Thymus (tissue), 11 donors: ENCODE measurements around the gene SLU7. TPM values are rescaled to one million over a fixed set of nuclear protein-coding genes. Genes with fewer than 3 reads are reported as not detected.
"Not testable (repeated sequence)": the region's sequence is repeated elsewhere in the genome, so short reads cannot be mapped to it uniquely, and the experiment has no call there.

Experiments
- DNase-seq, 9 donors: peaks; one replicate each; pipeline ENCODE4 v3.0.0-alpha.2; 2013; ENCODE audit warnings: low spot score in 9 of 9, low read depth in 6 of 9, missing footprints in 1 of 9
- H3K27ac ChIP-seq, 2 donors: one replicate each; pipeline ENCODE4 v1.5.1; 2013; ENCODE audit warnings: control low read depth in 1 of 2, low read depth in 1 of 2, low read length in 1 of 2, mild to moderate bottlenecking in 1 of 2, moderate library complexity in 1 of 2
- H3K27me3 ChIP-seq, 2 donors: one replicate each; pipeline ENCODE4 v1.5.1; 2013; ENCODE audit warnings: low read length in 1 of 2; ENCODE audit not compliant: control insufficient read depth in 2 of 2, insufficient read depth in 1 of 2
- H3K36me3 ChIP-seq, 2 donors: one replicate each; pipeline ENCODE4 v1.5.1; 2013; ENCODE audit warnings: low read length in 1 of 2, mild to moderate bottlenecking in 1 of 2, moderate library complexity in 1 of 2; ENCODE audit not compliant: control insufficient read depth in 2 of 2, insufficient read depth in 2 of 2
- H3K4me1 ChIP-seq, 2 donors: one replicate each; pipeline ENCODE4 v1.5.1; 2013; ENCODE audit warnings: low read length in 2 of 2; ENCODE audit not compliant: control insufficient read depth in 2 of 2, insufficient read depth in 2 of 2
- H3K4me3 ChIP-seq, 2 donors: one replicate each; pipeline ENCODE4 v1.5.1; 2013; ENCODE audit warnings: low read length in 2 of 2, control low read depth in 1 of 2, mild to moderate bottlenecking in 1 of 2
- H3K9me3 ChIP-seq, 2 donors: one replicate each; pipeline ENCODE4 v1.5.1; 2013; ENCODE audit warnings: low read length in 1 of 2, mild to moderate bottlenecking in 1 of 2; ENCODE audit not compliant: control insufficient read depth in 2 of 2, insufficient read depth in 1 of 2
- WGBS: extraction: QIAGEN DNeasy Blood & Tissue Kit; methylation state at CpG from one replicate; pipeline ENCODE4 v1.1.7; 2013; 5-methylcytosine and 5-hydroxymethylcytosine counted together
- polyA plus RNA-seq: library from polyadenylated mRNA; stranded (reverse); fragments of 200-250 nt; gene quantifications from one replicate; pipeline ENCODE4 v1.2.3, GENCODE V29; 2013
- total RNA-seq: library from RNA; stranded (reverse); fragments of 120-200 nt; gene quantifications from one replicate; pipeline ENCODE4 v1.2.4, GENCODE V29; 2013
- donor health status: healthy.

The SLU7 gene
- total and polyA plus RNA-seq, 2 donors = 45.3 to 46.9 TPM

- no peaks in the 10 kb centered on the region for H3K9me3 ChIP-seq
- H3K27ac ChIP-seq = no peak overlapping the region
- no peaks in the 10 kb centered on the region for H3K4me1 ChIP-seq
- DNase-seq = no peak
- H3K36me3 ChIP-seq = no peaks in the 10 kb centered on the region
- WGBS = 93% methylated on average over 1 of the region's 1 CpG
- no peak overlapping the region for H3K4me3 ChIP-seq
- H3K27me3 ChIP-seq = no peaks in the 10 kb centered on the region
Measured at GRCh38 chr5:160444407-160444806, 25.5 kb upstream of the SLU7 start.

- no peak overlapping the region for H3K27ac ChIP-seq
Measured at GRCh38 chr5:160442824-160443431, 24.0 kb upstream of the SLU7 start.

GRCh38 chr5:160441311-160441781 lies 22.5 kb upstream of the SLU7 start:
- WGBS = 0% methylated on average over 1 of the region's 1 CpG
- DNase-seq = no peak

More at GRCh38 chr5:160442824-160443431, 24.0 kb upstream of the SLU7 start:
- no peak for DNase-seq
- 90% methylated on average over 4 of the region's 4 CpGs for WGBS
- Histone ChIP-seq H3K4me3 (no peak overlapping the region), H3K9me3 (no peaks in the 10 kb centered on the region), H3K36me3 (no peaks in the 10 kb centered on the region), H3K4me1 (peaks cover 0 to 6% of the 10 kb centered on the region in 2 donors), H3K27me3 (no peaks in the 10 kb centered on the region)

GRCh38 chr5:160439205-160439600 lies 20.3 kb upstream of the SLU7 start:
- peak overlapping the region; percentile 46 to 53 for H3K4me3 ChIP-seq

More at GRCh38 chr5:160441311-160441781, 22.5 kb upstream of the SLU7 start:
- H3K4me1 ChIP-seq = peaks cover 0 to 6% of the 10 kb centered on the region in 2 donors
- H3K36me3 ChIP-seq = no peaks in the 10 kb centered on the region
- no peak overlapping the region for H3K4me3 ChIP-seq
- no peaks in the 10 kb centered on the region for H3K27me3 ChIP-seq
- H3K9me3 ChIP-seq = no peaks in the 10 kb centered on the region
- no peak overlapping the region for H3K27ac ChIP-seq

DNA sequence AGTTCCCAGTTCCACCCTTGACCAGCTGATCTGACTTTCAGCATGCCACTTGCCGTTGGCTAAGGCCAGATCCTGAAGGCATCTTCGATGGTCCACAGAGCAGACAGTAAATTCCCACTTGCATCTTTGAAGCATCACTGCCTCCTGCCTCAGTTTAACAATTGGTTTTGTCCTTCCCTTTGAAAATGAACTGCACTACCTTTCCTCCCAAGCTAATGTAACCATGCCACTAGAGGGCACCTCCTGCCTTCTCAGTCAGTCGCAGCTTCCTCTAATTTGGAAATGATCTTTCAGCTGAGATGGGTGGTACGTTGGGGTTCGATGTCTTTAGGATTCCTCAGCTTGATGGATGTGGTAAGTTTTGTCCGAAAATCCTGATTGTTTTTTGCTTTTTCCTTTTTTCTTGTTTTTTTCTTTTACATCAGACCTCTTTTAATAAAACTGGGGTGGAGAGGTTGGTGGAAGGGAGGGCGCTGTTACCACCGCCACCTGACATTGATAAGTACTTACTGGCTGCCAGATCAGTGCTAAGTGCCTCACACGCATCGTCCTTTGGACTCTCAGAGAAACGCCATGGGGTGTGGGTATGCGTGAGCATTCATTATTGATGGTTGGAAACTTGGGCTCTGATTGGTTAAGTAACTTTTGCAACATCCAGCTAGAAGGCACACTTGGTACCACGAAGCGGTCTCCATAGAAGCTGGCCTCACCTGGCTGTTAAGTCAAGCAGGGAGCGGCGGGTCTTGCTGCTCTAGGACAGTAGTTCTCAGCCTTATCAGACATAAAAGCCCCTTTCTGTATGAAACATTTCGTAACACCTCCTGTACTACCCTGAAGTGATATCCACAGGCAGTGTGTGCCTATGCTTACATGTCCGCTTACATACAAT lies 19.7 kb upstream of the SLU7 start:
- Histone ChIP-seq H3K4me3 (peak overlapping the region; percentile 46 to 53), H3K36me3 (no peaks in the 10 kb centered on the region), H3K27me3 (no peaks in the 10 kb centered on the region), H3K9me3 (no peaks in the 10 kb centered on the region), H3K27ac (peak overlapping the region; percentile 74 to 77), H3K4me1 (peaks cover 0 to 16% of the 10 kb centered on the region in 2 donors)
- 3% methylated on average over 18 of the region's 18 CpGs for WGBS
- DNase-seq = peak in 6 of 9 donors; percentile 44 to 82 (median 64)

More at GRCh38 chr5:160439205-160439600, 20.3 kb upstream of the SLU7 start:
- Histone ChIP-seq H3K27ac (peak overlapping the region; percentile 74 to 77), H3K9me3 (no peaks in the 10 kb centered on the region), H3K27me3 (no peaks in the 10 kb centered on the region), H3K4me1 (peaks cover 0 to 9% of the 10 kb centered on the region in 2 donors), H3K36me3 (no peaks in the 10 kb centered on the region)
- under 1% methylated on average over 11 of the region's 11 CpGs for WGBS
- DNase-seq = peak in 8 of 9 donors; percentile 72 to 91 (median 82)

- DNase-seq = no peak
- no peak overlapping the region for H3K4me3 ChIP-seq
- H3K27ac ChIP-seq = no peak overlapping the region
- no peaks in the 10 kb centered on the region for H3K9me3 ChIP-seq
- no peaks in the 10 kb centered on the region for H3K27me3 ChIP-seq
- no peaks in the 10 kb centered on the region for H3K36me3 ChIP-seq
- H3K4me1 ChIP-seq = peaks cover 0 to 23% of the 10 kb centered on the region in 2 donors
Measured at GRCh38 chr5:160437271-160437670, 18.4 kb upstream of the SLU7 start.

- not testable (repeated sequence) for H3K36me3 ChIP-seq, H3K9me3 ChIP-seq, H3K27ac ChIP-seq, DNase-seq, H3K4me3 ChIP-seq, H3K27me3 ChIP-seq
- peaks cover 0 to 23% of the 10 kb centered on the region in 2 donors for H3K4me1 ChIP-seq
- 23% methylated on average over 6 of the region's 6 CpGs for WGBS
Measured at GRCh38 chr5:160436661-160437060, 17.8 kb upstream of the SLU7 start.

- DNase-seq = no peak
- no peaks in the 10 kb centered on the region for H3K27me3 ChIP-seq
- 98% methylated on average over 4 of the region's 4 CpGs for WGBS
- peaks cover 0 to 23% of the 10 kb centered on the region in 2 donors for H3K4me1 ChIP-seq
- no peaks in the 10 kb centered on the region for H3K9me3 ChIP-seq
- no peak overlapping the region for H3K4me3 ChIP-seq
- H3K36me3 ChIP-seq = peaks cover 0 to 3% of the 10 kb centered on the region in 2 donors
- H3K27ac ChIP-seq = no peak overlapping the region
Measured at GRCh38 chr5:160436017-160436416, 17.1 kb upstream of the SLU7 start.

DNA sequence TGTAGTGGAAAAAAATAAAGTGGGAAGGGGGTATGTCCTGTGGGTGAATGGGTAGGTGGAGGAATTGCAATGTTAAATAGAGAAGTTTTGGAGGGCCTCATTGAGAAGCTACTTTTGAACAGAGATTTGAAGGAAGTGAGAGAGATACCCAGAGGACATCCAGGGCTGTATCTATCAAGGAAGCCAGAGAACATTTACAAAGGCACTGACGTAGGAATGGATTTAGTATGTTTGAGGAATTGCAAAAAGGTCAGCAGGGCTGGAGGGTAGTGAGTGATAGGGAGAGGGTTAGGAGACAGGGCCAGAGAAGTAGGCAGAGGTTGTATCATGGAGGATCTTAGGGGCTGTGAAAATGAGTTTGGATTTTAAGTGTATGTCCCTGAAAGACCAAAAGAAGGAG lies 16.7 kb upstream of the SLU7 start:
- DNase-seq = no peak
- peaks cover 0 to 5% of the 10 kb centered on the region in 2 donors for H3K36me3 ChIP-seq
- H3K27ac ChIP-seq = no peak overlapping the region
- 97% methylated on average over 1 of the region's 1 CpG for WGBS
- H3K4me1 ChIP-seq = peaks cover 0 to 23% of the 10 kb centered on the region in 2 donors
- H3K9me3 ChIP-seq = no peaks in the 10 kb centered on the region
- no peaks in the 10 kb centered on the region for H3K27me3 ChIP-seq
- H3K4me3 ChIP-seq = no peak overlapping the region
